OCI-LY1 (cell line): ENCODE data around the gene CEP83.
"Not testable (repeated sequence)": the region's sequence is repeated elsewhere in the genome, so short reads cannot be mapped to it uniquely, and the experiment has no call there.

Experiments
- H2AFZ ChIP-seq: fragments of 200-600 bp; sonication (generic), shearing (Covaris generic); 2 replicates; pipeline ENCODE4 v1.6.0; 2014; ENCODE audit warnings: antibody characterized with exemption, mild to moderate bottlenecking, low read length
- H3F3A ChIP-seq: fragments of 200-600 bp; sonication (generic), shearing (Covaris generic); 2 replicates; pipeline ENCODE4 v1.6.0; 2014; ENCODE audit warnings: mild to moderate bottlenecking, antibody characterized with exemption, low read length, moderate library complexity; ENCODE audit not compliant: insufficient read depth
- H3K27ac ChIP-seq: fragments of 200-600 bp; sonication (generic); 2 replicates; pipeline ENCODE4 v1.5.1; 2014; ENCODE audit warnings: low read length, mixed run types, mild to moderate bottlenecking, low read depth; ENCODE audit not compliant: poor library complexity, severe bottlenecking
- H3K27me3 ChIP-seq: fragments of 200-600 bp; sonication (generic); 2 replicates; pipeline ENCODE4 v1.6.0; 2014; ENCODE audit warnings: antibody characterized with exemption, mild to moderate bottlenecking, low read length, moderate library complexity; ENCODE audit not compliant: insufficient read depth
- H3K36me3 ChIP-seq: fragments of 200-600 bp; sonication (generic); 2 replicates; pipeline ENCODE4 v1.6.1; 2014; ENCODE audit warnings: mild to moderate bottlenecking, antibody characterized with exemption, low read length, moderate library complexity, mixed read lengths; ENCODE audit not compliant: insufficient read depth
- H3K4me1 ChIP-seq: fragments of 200-600 bp; sonication (generic); 2 replicates; pipeline ENCODE4 v1.5.1; 2014; ENCODE audit warnings: mild to moderate bottlenecking, low read length, moderate library complexity; ENCODE audit not compliant: insufficient read depth, severe bottlenecking
- H3K4me2 ChIP-seq: fragments of 200-600 bp; sonication (generic), shearing (Covaris generic); 2 replicates; pipeline ENCODE4 v1.6.1; 2014; ENCODE audit warnings: low read length
- H3K4me3 ChIP-seq: fragments of 200-600 bp; sonication (generic); 2 replicates; pipeline ENCODE4 v1.5.1; 2014; ENCODE audit warnings: low read length, low read depth, mild to moderate bottlenecking, mixed read lengths; ENCODE audit not compliant: poor library complexity, severe bottlenecking
- H3K79me2 ChIP-seq: fragments of 200-600 bp; shearing (Covaris generic); 2 replicates; pipeline ENCODE4 v1.6.1; 2016; ENCODE audit warnings: mixed run types, low read length, mixed read lengths; ENCODE audit not compliant: insufficient read depth
- H3K9ac ChIP-seq: fragments of 200-600 bp; sonication (generic), shearing (Covaris generic); 2 replicates; pipeline ENCODE4 v1.6.1; 2014; ENCODE audit warnings: mild to moderate bottlenecking, low read length, mixed read lengths
- H3K9me2 ChIP-seq: fragments of 200-600 bp; sonication (generic), shearing (Covaris generic); 2 replicates; pipeline ENCODE4 v1.6.1; 2014; ENCODE audit warnings: low read depth, mild to moderate bottlenecking, low read length, mixed read lengths
- H3K9me3 ChIP-seq: fragments of 200-600 bp; shearing (Covaris generic); 2 replicates; pipeline ENCODE4 v1.6.1; 2014; ENCODE audit warnings: low read length, mixed read lengths
- H4K20me1 ChIP-seq: fragments of 200-600 bp; sonication (generic), shearing (Covaris generic); 2 replicates; pipeline ENCODE4 v1.6.0; 2016; ENCODE audit warnings: mild to moderate bottlenecking, low read length; ENCODE audit not compliant: insufficient read depth
- EZH2 ChIP-seq: fragments of 200-600 bp; sonication (generic), shearing (Covaris generic); IDR thresholded peaks from 2 replicates; pipeline ENCODE4 v1.8.0; 2017; ENCODE audit warnings: borderline replicate concordance, mixed run types, mild to moderate bottlenecking, antibody characterized with exemption, low read length, moderate library complexity, mixed read lengths
- TF ChIP-seq, protein P1 (sequence below): fragments of 200-600 bp; sonication (generic), shearing (Covaris generic); IDR thresholded peaks from 2 replicates; pipeline ENCODE4 v1.5.1; 2017; ENCODE audit warnings: mild to moderate bottlenecking, antibody characterized with exemption, low read length, moderate library complexity, mixed read lengths

CEP83 gene

DNA sequence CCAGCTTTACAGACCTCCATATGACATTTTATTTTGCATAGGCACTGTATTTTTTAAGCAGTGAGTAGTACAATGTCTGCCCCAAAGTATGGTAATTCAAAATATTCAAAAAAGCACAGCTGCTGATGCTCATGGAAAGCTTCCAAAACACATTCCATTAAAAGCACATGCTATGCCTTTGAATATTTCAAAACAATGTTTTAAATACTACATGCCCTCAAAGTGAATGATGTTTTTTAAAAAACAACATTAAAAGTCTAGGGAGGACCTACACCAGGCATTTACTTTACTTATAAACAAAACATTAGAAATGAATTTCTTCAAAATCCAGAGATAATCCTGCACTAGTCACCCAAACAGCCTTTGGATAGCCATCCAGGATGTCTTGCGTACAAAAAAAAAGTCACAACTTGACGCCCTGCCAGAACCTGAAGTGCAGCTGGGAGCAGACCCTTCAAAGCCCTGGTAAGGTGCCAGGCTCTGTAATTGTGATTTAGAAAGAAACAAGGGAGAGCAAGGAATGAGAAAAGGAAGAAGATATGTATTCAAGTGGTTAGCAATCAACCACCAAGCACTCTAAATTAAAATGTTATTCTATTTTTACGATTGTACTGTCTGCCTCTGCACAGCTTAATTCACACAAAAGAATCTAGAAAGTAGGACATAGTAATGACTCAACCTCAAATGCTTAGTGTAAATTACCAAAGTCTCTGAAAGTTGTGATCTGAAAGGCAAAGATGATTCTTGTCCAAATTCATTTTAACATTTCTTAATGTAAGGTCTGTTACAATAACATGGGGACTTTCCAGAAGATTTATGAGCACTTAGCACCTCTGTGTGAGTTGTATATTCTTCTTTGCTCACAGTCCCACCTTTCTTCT is 31.9 kb downstream of the CEP83 start:
- no peak overlapping the region for H3K4me2 ChIP-seq
- no peaks in the 10 kb centered on the region for H4K20me1 ChIP-seq
- H3K4me1 ChIP-seq = no peaks in the 10 kb centered on the region
- H3K27ac ChIP-seq = no peak overlapping the region
- peaks cover 7% of the 10 kb centered on the region; the same call in 1 of the 2 replicates for H3K36me3 ChIP-seq
- no peaks in the 10 kb centered on the region; the same call in 1 of the 2 replicates for H3K79me2 ChIP-seq
- peaks cover 8% of the 10 kb centered on the region for H3K9me3 ChIP-seq
- H3K4me3 ChIP-seq = no peak overlapping the region
- no peak overlapping the region for H2AFZ ChIP-seq
- no peaks in the 10 kb centered on the region for H3K27me3 ChIP-seq
- no peaks in the 10 kb centered on the region for H3F3A ChIP-seq
- no peaks in the 10 kb centered on the region for H3K9me2 ChIP-seq
- no peak overlapping the region for H3K9ac ChIP-seq
- TF ChIP-seq, protein P1, sequence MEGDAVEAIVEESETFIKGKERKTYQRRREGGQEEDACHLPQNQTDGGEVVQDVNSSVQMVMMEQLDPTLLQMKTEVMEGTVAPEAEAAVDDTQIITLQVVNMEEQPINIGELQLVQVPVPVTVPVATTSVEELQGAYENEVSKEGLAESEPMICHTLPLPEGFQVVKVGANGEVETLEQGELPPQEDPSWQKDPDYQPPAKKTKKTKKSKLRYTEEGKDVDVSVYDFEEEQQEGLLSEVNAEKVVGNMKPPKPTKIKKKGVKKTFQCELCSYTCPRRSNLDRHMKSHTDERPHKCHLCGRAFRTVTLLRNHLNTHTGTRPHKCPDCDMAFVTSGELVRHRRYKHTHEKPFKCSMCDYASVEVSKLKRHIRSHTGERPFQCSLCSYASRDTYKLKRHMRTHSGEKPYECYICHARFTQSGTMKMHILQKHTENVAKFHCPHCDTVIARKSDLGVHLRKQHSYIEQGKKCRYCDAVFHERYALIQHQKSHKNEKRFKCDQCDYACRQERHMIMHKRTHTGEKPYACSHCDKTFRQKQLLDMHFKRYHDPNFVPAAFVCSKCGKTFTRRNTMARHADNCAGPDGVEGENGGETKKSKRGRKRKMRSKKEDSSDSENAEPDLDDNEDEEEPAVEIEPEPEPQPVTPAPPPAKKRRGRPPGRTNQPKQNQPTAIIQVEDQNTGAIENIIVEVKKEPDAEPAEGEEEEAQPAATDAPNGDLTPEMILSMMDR = no peak
- no peak for TF ChIP-seq EZH2

DNA sequence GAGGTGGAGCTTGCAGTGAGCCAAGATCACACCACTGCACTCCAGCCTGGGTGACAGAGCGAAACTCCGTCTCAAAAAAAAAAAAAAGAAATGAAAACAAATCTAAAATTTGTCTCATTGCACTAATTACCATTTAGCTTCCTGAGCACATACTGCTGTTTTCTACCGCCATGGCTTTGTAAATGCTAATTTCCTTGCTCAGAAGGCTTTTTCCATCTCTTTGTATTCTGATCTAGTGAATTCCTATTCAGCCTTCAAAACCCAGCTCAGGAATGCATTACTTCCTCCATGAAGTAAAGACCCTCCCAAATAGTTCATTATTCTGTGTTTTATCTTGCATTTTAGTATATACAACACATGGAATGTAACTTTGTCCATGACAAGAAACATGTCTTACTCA is 33.6 kb downstream of the CEP83 start:
- Histone ChIP-seq H2AFZ (no peak overlapping the region), H3K4me2 (no peak overlapping the region), H3K27me3 (no peaks in the 10 kb centered on the region), H3F3A (no peaks in the 10 kb centered on the region), H3K79me2 (no peaks in the 10 kb centered on the region; the same call in 1 of the 2 replicates), H3K4me3 (no peak overlapping the region), H3K4me1 (no peaks in the 10 kb centered on the region), H3K9me3 (peaks cover 21% of the 10 kb centered on the region), H3K27ac (no peak overlapping the region), H4K20me1 (no peaks in the 10 kb centered on the region), H3K9me2 (no peaks in the 10 kb centered on the region), H3K9ac (no peak overlapping the region), H3K36me3 (peaks cover 7% of the 10 kb centered on the region; the same call in 1 of the 2 replicates)
- TF ChIP-seq EZH2 = no peak
- TF ChIP-seq, protein P1 = no peak

DNA sequence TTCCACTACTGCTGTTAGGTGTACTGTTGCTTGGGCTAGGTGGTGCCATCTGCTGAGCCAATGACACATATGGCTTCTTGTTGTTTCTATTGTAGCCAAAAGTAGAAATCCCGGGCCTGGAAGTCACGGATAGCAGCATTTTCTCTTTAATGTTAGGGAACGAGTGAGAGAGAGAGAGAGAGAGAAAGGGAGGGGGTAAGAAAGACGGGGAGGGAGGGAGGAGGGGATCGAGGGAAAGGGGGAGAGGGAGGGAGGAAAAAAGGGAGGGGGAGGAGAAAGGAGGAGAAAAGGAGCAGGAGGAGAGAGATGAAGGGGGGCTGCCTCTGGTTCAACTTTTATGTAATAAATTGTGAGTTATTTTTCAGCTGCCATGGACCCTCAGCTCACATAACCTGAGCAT is 34.8 kb downstream of the CEP83 start:
- H3K27ac ChIP-seq, H3K4me2 ChIP-seq, H2AFZ ChIP-seq, H3K79me2 ChIP-seq, H4K20me1 ChIP-seq, H3K9ac ChIP-seq, H3K27me3 ChIP-seq, H3K4me3 ChIP-seq, H3F3A ChIP-seq, H3K9me2 ChIP-seq, H3K4me1 ChIP-seq, H3K36me3 ChIP-seq: not testable (repeated sequence)
- H3K9me3 ChIP-seq = peaks cover 14% of the 10 kb centered on the region
